Fibroblast of lung (primary cell): ENCODE results near the gene PIN1.

ENCODE experiments used
- CTCF ChIP-seq, 2 donors: IDR thresholded peaks in 1 of 2; conservative IDR thresholded peaks in 1 of 2; 1 replicate in 1 of 2; 2 replicates in 1 of 2; pipeline ENCODE4 v1.5.1; 2011 to 2012; ENCODE audit warnings: low read length in 2 of 2, control low read depth in 1 of 2, inconsistent platforms in 1 of 2, low read depth in 1 of 2, mild to moderate bottlenecking in 1 of 2
- EZH2 ChIP-seq: IDR thresholded peaks from 2 replicates; pipeline ENCODE4 v1.5.1; 2012; ENCODE audit warnings: low read length, control low read depth, mild to moderate bottlenecking; ENCODE audit errors: missing control alignments

GRCh38 chr19:9871626-9872338 is 36.7 kb downstream of the PIN1 start:
- TF ChIP-seq CTCF (conservative IDR thresholded peaks at IDR 0.05 in 1 of 2, IDR thresholded peaks at IDR 0.05 in 1 of 2; ENCODE audit: low read depth in 1 of 2, low read length in 2 of 2) (no peak), EZH2 (no peak)
